Measurements from ENCODE around the gene PAN3. TPM values are rescaled to one million over a fixed set of nuclear protein-coding genes. Genes with fewer than 3 reads are reported as not detected.

The PAN3 gene
- total and polyA plus RNA-seq, 8 donors = 12.4 to 26.4 (median 16.3) TPM

GRCh38 chr13:28145049-28145448, 6.7 kb downstream of the PAN3 start:
- no peak for DNase-seq
- H3K4me1 ChIP-seq = peaks cover 0 to 22% (median 20%) of the 10 kb centered on the region in 3 donors

GRCh38 chr13:28147495-28147894, 9.2 kb downstream of the PAN3 start:
- Histone ChIP-seq H3K9me3 (no peaks in the 10 kb centered on the region), H3K27me3 (no peaks in the 10 kb centered on the region), H3K36me3 (no peaks in the 10 kb centered on the region), H3K27ac (no peak overlapping the region), H3K4me3 (no peak overlapping the region), H3K4me1 (peaks cover 0 to 15% (median 10%) of the 10 kb centered on the region in 3 donors)
- WGBS, 2 donors = 16 to 21% methylated on average over 1 of the region's 1 CpG
- no peak for TF ChIP-seq CTCF (IDR thresholded peaks at IDR 0.05)
- DNase-seq (no peak), FAIRE-seq (no peak), ATAC-seq (peak in 1 of 4 donors; percentile 38)
- intact Hi-C loops (cut with DNase I) = no loop called here

More at GRCh38 chr13:28145049-28145448, 6.7 kb downstream of the PAN3 start:
- peak; percentile 66 to 89 (median 74) for ATAC-seq
- no peak for FAIRE-seq
- intact Hi-C loops (cut with DNase I) = no loop called here
- H3K36me3 ChIP-seq = no peaks in the 10 kb centered on the region
- WGBS, 2 donors = 33 to 35% methylated on average over 6 of the region's 6 CpGs
- H3K4me3 ChIP-seq = no peak overlapping the region
- no peaks in the 10 kb centered on the region for H3K9me3 ChIP-seq
- TF ChIP-seq CTCF (IDR thresholded peaks at IDR 0.05) = no peak
- no peaks in the 10 kb centered on the region for H3K27me3 ChIP-seq
- no peak overlapping the region for H3K27ac ChIP-seq

- ATAC-seq (no peak), DNase-seq (no peak), FAIRE-seq (no peak)
- WGBS, 2 donors = 98 to 99% methylated on average over 4 of the region's 4 CpGs
- Histone ChIP-seq H3K27me3 (no peaks in the 10 kb centered on the region), H3K27ac (no peak overlapping the region), H3K36me3 (no peaks in the 10 kb centered on the region), H3K4me1 (peaks cover 5 to 21% (median 11%) of the 10 kb centered on the region in 3 donors), H3K9me3 (no peaks in the 10 kb centered on the region), H3K4me3 (no peak overlapping the region)
- TF ChIP-seq CTCF (IDR thresholded peaks at IDR 0.05) = no peak
- intact Hi-C loops (cut with DNase I) = no loop called here
These were observed 20.7 kb downstream of the PAN3 start for GRCh38 chr13:28159057-28159456.

GRCh38 chr13:28161370-28161769, 23.0 kb downstream of the PAN3 start:
- intact Hi-C loops (cut with DNase I) = no loop called here
- H3K4me1 ChIP-seq = peaks cover 5 to 21% (median 11%) of the 10 kb centered on the region in 3 donors
- peak; percentile 63 to 64 (median 64) for ATAC-seq
- no peak overlapping the region for H3K27ac ChIP-seq
- DNase-seq = no peak
- H3K9me3 ChIP-seq = no peaks in the 10 kb centered on the region
- H3K27me3 ChIP-seq = no peaks in the 10 kb centered on the region
- H3K4me3 ChIP-seq = no peak overlapping the region
- no peak for FAIRE-seq
- TF ChIP-seq CTCF (IDR thresholded peaks at IDR 0.05) = no peak
- 19 to 21% methylated on average over 1 of the region's 1 CpG for WGBS, 2 donors
- no peaks in the 10 kb centered on the region for H3K36me3 ChIP-seq

- Histone ChIP-seq H3K4me1 (peaks cover 5 to 21% (median 11%) of the 10 kb centered on the region in 3 donors), H3K27ac (no peak overlapping the region), H3K27me3 (no peaks in the 10 kb centered on the region), H3K9me3 (no peaks in the 10 kb centered on the region), H3K36me3 (no peaks in the 10 kb centered on the region), H3K4me3 (no peak overlapping the region)
- peak; percentile 54 for FAIRE-seq
- TF ChIP-seq CTCF (IDR thresholded peaks at IDR 0.05) = no peak
- ATAC-seq = no peak
- 74 to 80% methylated on average over 4 of the region's 4 CpGs for WGBS, 2 donors
- no peak for DNase-seq
- intact Hi-C loops (cut with DNase I) = no loop called here
These were observed 25.2 kb downstream of the PAN3 start for GRCh38 chr13:28163587-28163986.
